Measurements from ENCODE around the gene PTPRG. TPM values are rescaled to one million over a fixed set of nuclear protein-coding genes. Genes with fewer than 3 reads are reported as not detected.

The PTPRG gene
- polyA plus RNA-seq, 3 donors: not detected

GRCh38 chr3:62208385-62208784 lies 647.0 kb downstream of the PTPRG start:
- Histone ChIP-seq H3K27me3 (ENCODE audit: control insufficient read depth in 2 of 2, insufficient read depth in 2 of 2, low read length in 2 of 2) (no peaks in the 10 kb centered on the region), H4K20me1 (ENCODE audit: insufficient read depth, low read length) (no peaks in the 10 kb centered on the region), H3K27ac (ENCODE audit: low read depth in 1 of 2, low read length in 2 of 2) (no peak overlapping the region), H3K4me3 (replicated peaks in 1 of 3; ENCODE audit: low read depth in 2 of 3, low read length in 3 of 3) (no peak overlapping the region), H3K4me2 (replicated peaks; ENCODE audit: extremely low read depth, low read length, poor library complexity, severe bottlenecking) (no peak overlapping the region), H3K4me1 (ENCODE audit: control insufficient read depth in 1 of 2, insufficient read depth in 2 of 2, low read length in 2 of 2) (no peaks in the 10 kb centered on the region), H3K9me3 (replicated peaks in 1 of 2; ENCODE audit: control insufficient read depth in 1 of 2, insufficient read depth in 1 of 2, low read length in 2 of 2) (no peaks in the 10 kb centered on the region), H2AFZ (ENCODE audit: insufficient read depth, low read depth, low read length, poor library complexity, severe bottlenecking) (no peak overlapping the region), H3K36me3 (replicated peaks in 1 of 2; ENCODE audit: control insufficient read depth in 1 of 2, insufficient read depth in 2 of 2, low read length in 2 of 2) (no peaks in the 10 kb centered on the region), H3K79me2 (ENCODE audit: insufficient read depth, low read length) (no peaks in the 10 kb centered on the region), H3K9ac (ENCODE audit: insufficient read depth, low read length, poor library complexity, severe bottlenecking) (no peak overlapping the region)
- intact Hi-C loops (cut with micrococcal nuclease): loop anchor here in 1 of 2 donors (10.0 kb wide), 1 partner anchor 1616 kb away; no protein-coding TSS in a partner anchor
- peaks cover 6% of the 10 kb centered on the region for H3K4me1 Mint-ChIP-seq
- no peak overlapping the region for H3K27ac Mint-ChIP-seq
- peaks cover 0 to 6% (median 3%) of the 10 kb centered on the region in 3 donors for H3K27me3 Mint-ChIP-seq (ENCODE audit: low read depth in 3 of 3)
- H3K4me3 Mint-ChIP-seq: no peak overlapping the region
- no peak for DNase-seq
- WGBS (ENCODE audit: insufficient coverage): 85% methylated on average over 3 of the region's 4 CpGs
- TF ChIP-seq CTCF (IDR thresholded peaks at IDR 0.05): no peak
- peaks cover 0 to 8% (median 0%) of the 10 kb centered on the region in 7 donors for H3K9me3 Mint-ChIP-seq
- H3K36me3 Mint-ChIP-seq: no peaks in the 10 kb centered on the region

GRCh38 chr3:62209101-62209500 lies 647.7 kb downstream of the PTPRG start:
- H3K36me3 ChIP-seq (replicated peaks in 1 of 2; ENCODE audit: control insufficient read depth in 1 of 2, insufficient read depth in 2 of 2, low read length in 2 of 2): no peaks in the 10 kb centered on the region
- no peak overlapping the region for H3K27ac ChIP-seq (ENCODE audit: low read depth in 1 of 2, low read length in 2 of 2)
- intact Hi-C loops (cut with micrococcal nuclease): loop anchor here in 1 of 2 donors (10.0 kb wide), 1 partner anchor 1616 kb away; no protein-coding TSS in a partner anchor
- H3K4me3 ChIP-seq (replicated peaks in 1 of 3; ENCODE audit: low read depth in 2 of 3, low read length in 3 of 3): no peak overlapping the region
- H3K9me3 ChIP-seq (replicated peaks in 1 of 2; ENCODE audit: control insufficient read depth in 1 of 2, insufficient read depth in 1 of 2, low read length in 2 of 2): no peaks in the 10 kb centered on the region
- no peak overlapping the region for H3K4me2 ChIP-seq (replicated peaks; ENCODE audit: extremely low read depth, low read length, poor library complexity, severe bottlenecking)
- no peaks in the 10 kb centered on the region for H3K36me3 Mint-ChIP-seq
- no peaks in the 10 kb centered on the region for H3K27me3 ChIP-seq (ENCODE audit: control insufficient read depth in 2 of 2, insufficient read depth in 2 of 2, low read length in 2 of 2)
- H2AFZ ChIP-seq (ENCODE audit: insufficient read depth, low read depth, low read length, poor library complexity, severe bottlenecking): no peak overlapping the region
- no peaks in the 10 kb centered on the region for H3K4me1 ChIP-seq (ENCODE audit: control insufficient read depth in 1 of 2, insufficient read depth in 2 of 2, low read length in 2 of 2)
- H4K20me1 ChIP-seq (ENCODE audit: insufficient read depth, low read length): no peaks in the 10 kb centered on the region
- no peaks in the 10 kb centered on the region for H3K79me2 ChIP-seq (ENCODE audit: insufficient read depth, low read length)
- no peak overlapping the region for H3K9ac ChIP-seq (ENCODE audit: insufficient read depth, low read length, poor library complexity, severe bottlenecking)
- TF ChIP-seq CTCF (IDR thresholded peaks at IDR 0.05): no peak
- peaks cover 0 to 6% (median 3%) of the 10 kb centered on the region in 3 donors for H3K27me3 Mint-ChIP-seq (ENCODE audit: low read depth in 3 of 3)
- no peak for DNase-seq
- no peak overlapping the region for H3K4me3 Mint-ChIP-seq
- WGBS (ENCODE audit: insufficient coverage): 19% methylated on average over 5 of the region's 5 CpGs
- H3K9me3 Mint-ChIP-seq: peaks cover 0 to 9% (median 0%) of the 10 kb centered on the region in 7 donors
- no peak overlapping the region for H3K27ac Mint-ChIP-seq
- H3K4me1 Mint-ChIP-seq: peaks cover 6% of the 10 kb centered on the region
